ENCODE results near the gene NDUFAF4. TPM values are rescaled to one million over a fixed set of nuclear protein-coding genes. Genes with fewer than 3 reads are reported as not detected.

NDUFAF4 gene
- 10 to 100 TPM; 11.0 to 33.0 TPM for total RNA-seq

GRCh38 chr6:96897396-96898240 is at the start of gene NDUFAF4:
Gene NDUFAF4, minus strand, starts transcription at chr6:96897891. Its CDS starts 90 bp downstream, at chr6:96897801.

Small RNA genes within 50 kb of the gene (small RNA-seq; reads per million reads assigned to genes)
- gene RN7SL509P: 0 reads per million in 2 donors

Other genes starting within 250 kb of the NDUFAF4 start
- under 1 TPM; 0.33 to 0.34 TPM for gene GPR63, start 60.4 kb downstream of the NDUFAF4 start, total RNA-seq
- gene KLHL32, start 26.8 kb upstream of the NDUFAF4 start, total RNA-seq: 1 to 10 TPM in 1 of 2 donors, under 1 TPM in 1; 0.67 to 1.0 TPM

All from melanocyte of skin (primary cell).